HepG2 (cell line): ENCODE data around the gene PDHX. TPM values are rescaled to one million over a fixed set of nuclear protein-coding genes. Genes with fewer than 3 reads are reported as not detected.
A peak's percentile ranks its signal among the peaks of the same experiment; 100 is the strongest.

Experiments
- EZH2 ChIP-seq: conservative IDR thresholded peaks from 2 replicates; pipeline ENCODE4 v1.6.1; 2012; ENCODE audit warnings: mild to moderate bottlenecking, low read depth, low read length, moderate library complexity
- FOXA1 ChIP-seq, 2 experiments: fragments of 450-650 bp in 1 of 2; sonication (generic) in 1 of 2; formaldehyde crosslinking in 1 of 2; IDR thresholded peaks; 2 replicates each; pipeline versions ENCODE4 v1.4.0 to v1.6.1; 2016 to 2020; ENCODE audit warnings: missing genetic modification reagents in 1 of 2
- MAZ ChIP-seq, 2 experiments: sonication (generic) in 1 of 2; formaldehyde crosslinking in 1 of 2; IDR thresholded peaks; 2 replicates each; pipeline versions ENCODE4 v1.5.0 to v1.6.1; 2012 to 2020; ENCODE audit warnings: low read depth in 2 of 2, mild to moderate bottlenecking in 2 of 2, borderline replicate concordance in 1 of 2, improper control_type of control experiment in 1 of 2, low read length in 1 of 2, missing genetic modification reagents in 1 of 2, moderate library complexity in 1 of 2
- NFYC ChIP-seq: IDR thresholded peaks from 2 replicates; pipeline ENCODE4 v1.6.1; 2016; ENCODE audit warnings: missing genetic modification reagents, missing compliant biosample characterization
- PHF5A ChIP-seq: IDR thresholded peaks from one replicate; pipeline ENCODE4 v1.6.1; 2018; ENCODE audit warnings: low read depth, missing genetic modification reagents; ENCODE audit not compliant: unreplicated experiment
- SIN3A ChIP-seq: IDR thresholded peaks from 2 replicates; pipeline ENCODE4 v1.6.1; 2011; ENCODE audit warnings: low read depth, mild to moderate bottlenecking, control low read depth, low read length, borderline replicate concordance
- TAF15 ChIP-seq: fragments of 200-400 bp; formaldehyde crosslinking; IDR thresholded peaks from one replicate; pipeline ENCODE4 v1.6.1; 2018; ENCODE audit warnings: mild to moderate bottlenecking, low read depth, low read length; ENCODE audit not compliant: poor library complexity, severe bottlenecking
- TOPORS ChIP-seq: sonication (generic); formaldehyde crosslinking; IDR thresholded peaks from 2 replicates; pipeline ENCODE4 v1.8.0; 2023; ENCODE audit warnings: mild to moderate bottlenecking, missing genetic modification reagents
- TRIM24 ChIP-seq: sonication (generic); formaldehyde crosslinking; IDR thresholded peaks from 2 replicates; pipeline ENCODE4 v1.8.0; 2022; ENCODE audit warnings: mild to moderate bottlenecking, missing genetic modification reagents
- ZKSCAN8 ChIP-seq: IDR thresholded peaks from 2 replicates; pipeline ENCODE4 v1.6.1; 2016; ENCODE audit warnings: borderline replicate concordance, missing genetic modification reagents, missing compliant biosample characterization
- ZNF121 ChIP-seq: sonication (generic); formaldehyde crosslinking; IDR thresholded peaks from 2 replicates; pipeline ENCODE4 v1.5.0; 2020; ENCODE audit warnings: mild to moderate bottlenecking, missing genetic modification reagents
- ZNF33B ChIP-seq: sonication (generic); formaldehyde crosslinking; IDR thresholded peaks from 2 replicates; pipeline ENCODE4 v1.5.1; 2020; ENCODE audit warnings: mild to moderate bottlenecking, missing genetic modification reagents
- polyA plus RNA-seq, 8 experiments: library from polyadenylated mRNA; depleted of rRNA in 3 of 8; stranded (reverse) in 7 of 8; unstranded in 1 of 8; fragments of >200 nt; fragmentation: Illumina TruSeq in 4 of 8; extraction: Trizol in 4 of 8; gene quantifications; 2 replicates each; pipeline versions ENCODE4 v1.2.1 to v1.2.3, GENCODE V29; 2011 to 2016; ENCODE audit warnings: low read depth in 4 of 8, missing spikeins in 1 of 8, mixed read lengths in 1 of 8; ENCODE audit not compliant: insufficient read depth in 1 of 8
- total RNA-seq, 5 experiments: library from RNA; depleted of rRNA; stranded (reverse); fragments of >200 nt; fragmentation: Illumina TruSeq; extraction: Trizol; gene quantifications; 2 replicates each; pipeline ENCODE4 v1.2.3, GENCODE V29; 2016; ENCODE audit warnings: low read depth in 1 of 5
- TF ChIP-seq, protein P1 (sequence below): IDR thresholded peaks from 2 replicates; pipeline ENCODE4 v1.6.1; 2016; ENCODE audit warnings: missing genetic modification reagents, missing compliant biosample characterization
- TF ChIP-seq, protein P2 (sequence below), 2 experiments: fragments of 450-650 bp in 1 of 2; sonication (generic) in 1 of 2; formaldehyde crosslinking in 1 of 2; IDR thresholded peaks; 2 replicates each; pipeline versions ENCODE4 v1.6.1 to v1.8.0; 2016 to 2022; ENCODE audit warnings: antibody characterized with exemption in 1 of 2, mild to moderate bottlenecking in 1 of 2, missing genetic modification reagents in 1 of 2
- TF ChIP-seq, protein P3 (sequence below): sonication (generic); formaldehyde crosslinking; IDR thresholded peaks from 2 replicates; pipeline ENCODE4 v1.5.0; 2020; ENCODE audit warnings: mild to moderate bottlenecking, missing genetic modification reagents, moderate library complexity

The PDHX gene
- total and polyA plus RNA-seq, 2 of the 13 experiments (the other 11 are each of a cell fraction or from before 2014, with no cell fraction given): 41.0 to 73.8 TPM

DNA sequence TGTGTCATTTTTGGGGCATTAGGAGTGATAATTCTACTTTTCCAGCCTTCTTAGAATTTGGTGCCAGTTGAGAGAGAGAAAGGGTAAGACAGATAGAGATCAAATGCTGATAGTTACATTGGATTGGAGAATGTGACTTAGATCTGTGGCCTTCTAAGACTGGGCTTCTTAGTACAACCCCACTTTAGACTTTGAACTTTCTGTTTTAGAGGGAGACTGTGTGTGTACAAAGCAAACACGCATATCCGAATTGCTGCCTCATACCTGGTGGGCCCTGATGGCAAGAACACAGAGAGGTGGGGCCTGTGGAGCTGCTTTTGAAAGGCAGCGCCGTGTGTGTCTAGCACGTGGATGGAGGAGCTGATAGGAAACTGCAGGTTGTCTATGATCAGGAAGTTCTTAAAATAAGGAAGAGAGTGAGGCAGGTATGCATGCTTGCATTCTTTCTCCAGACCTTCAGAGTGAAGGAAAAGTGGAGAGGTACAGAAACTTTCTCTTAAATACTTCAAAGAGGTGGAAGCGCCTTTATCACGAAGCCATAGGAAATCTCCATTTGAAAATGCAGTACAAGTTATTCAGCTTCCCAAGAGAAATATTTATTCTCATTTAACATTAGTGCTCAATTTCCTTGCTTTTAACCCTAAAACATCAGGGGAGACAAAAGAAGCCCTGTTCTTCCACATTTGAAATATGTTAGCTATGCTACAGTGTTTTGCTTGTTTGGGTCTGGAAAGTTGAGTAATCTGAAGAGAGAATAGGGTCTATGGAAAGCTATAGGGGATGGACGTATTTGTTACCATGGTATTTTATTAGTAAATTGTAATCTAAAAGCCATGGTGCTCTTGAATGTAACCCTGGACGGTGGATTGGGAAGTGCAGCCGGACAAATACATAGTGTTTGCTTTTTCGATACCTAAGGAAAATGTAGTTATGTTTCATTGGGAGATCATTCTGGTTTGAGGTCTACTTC is 13.7 kb downstream of the PDHX start (continued):
- TF ChIP-seq, protein P1, sequence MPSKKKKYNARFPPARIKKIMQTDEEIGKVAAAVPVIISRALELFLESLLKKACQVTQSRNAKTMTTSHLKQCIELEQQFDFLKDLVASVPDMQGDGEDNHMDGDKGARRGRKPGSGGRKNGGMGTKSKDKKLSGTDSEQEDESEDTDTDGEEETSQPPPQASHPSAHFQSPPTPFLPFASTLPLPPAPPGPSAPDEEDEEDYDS (CRISPR knock-in tag): peak; percentile 57; the same call in 1 of the 2 replicates
- peak; percentile 39 for TF ChIP-seq NFYC
- no peak; the same call in 1 of the 2 replicates for TF ChIP-seq ZNF33B (CRISPR knock-in tag)
- TF ChIP-seq, protein P2, sequence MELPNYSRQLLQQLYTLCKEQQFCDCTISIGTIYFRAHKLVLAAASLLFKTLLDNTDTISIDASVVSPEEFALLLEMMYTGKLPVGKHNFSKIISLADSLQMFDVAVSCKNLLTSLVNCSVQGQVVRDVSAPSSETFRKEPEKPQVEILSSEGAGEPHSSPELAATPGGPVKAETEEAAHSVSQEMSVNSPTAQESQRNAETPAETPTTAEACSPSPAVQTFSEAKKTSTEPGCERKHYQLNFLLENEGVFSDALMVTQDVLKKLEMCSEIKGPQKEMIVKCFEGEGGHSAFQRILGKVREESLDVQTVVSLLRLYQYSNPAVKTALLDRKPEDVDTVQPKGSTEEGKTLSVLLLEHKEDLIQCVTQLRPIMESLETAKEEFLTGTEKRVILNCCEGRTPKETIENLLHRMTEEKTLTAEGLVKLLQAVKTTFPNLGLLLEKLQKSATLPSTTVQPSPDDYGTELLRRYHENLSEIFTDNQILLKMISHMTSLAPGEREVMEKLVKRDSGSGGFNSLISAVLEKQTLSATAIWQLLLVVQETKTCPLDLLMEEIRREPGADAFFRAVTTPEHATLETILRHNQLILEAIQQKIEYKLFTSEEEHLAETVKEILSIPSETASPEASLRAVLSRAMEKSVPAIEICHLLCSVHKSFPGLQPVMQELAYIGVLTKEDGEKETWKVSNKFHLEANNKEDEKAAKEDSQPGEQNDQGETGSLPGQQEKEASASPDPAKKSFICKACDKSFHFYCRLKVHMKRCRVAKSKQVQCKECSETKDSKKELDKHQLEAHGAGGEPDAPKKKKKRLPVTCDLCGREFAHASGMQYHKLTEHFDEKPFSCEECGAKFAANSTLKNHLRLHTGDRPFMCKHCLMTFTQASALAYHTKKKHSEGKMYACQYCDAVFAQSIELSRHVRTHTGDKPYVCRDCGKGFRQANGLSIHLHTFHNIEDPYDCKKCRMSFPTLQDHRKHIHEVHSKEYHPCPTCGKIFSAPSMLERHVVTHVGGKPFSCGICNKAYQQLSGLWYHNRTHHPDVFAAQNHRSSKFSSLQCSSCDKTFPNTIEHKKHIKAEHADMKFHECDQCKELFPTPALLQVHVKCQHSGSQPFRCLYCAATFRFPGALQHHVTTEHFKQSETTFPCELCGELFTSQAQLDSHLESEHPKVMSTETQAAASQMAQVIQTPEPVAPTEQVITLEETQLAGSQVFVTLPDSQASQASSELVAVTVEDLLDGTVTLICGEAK (IDR thresholded peaks at IDR 0.05): no peak
- TF ChIP-seq, protein P2 (CRISPR knock-in tag; IDR thresholded peaks at IDR 0.05): no peak; the same call in 1 of the 2 replicates
- TF ChIP-seq PHF5A (CRISPR knock-in tag): no peak
- TF ChIP-seq MAZ (IDR thresholded peaks at IDR 0.05; ENCODE audit: borderline replicate concordance, low read depth, low read length): no peak
- TF ChIP-seq MAZ (CRISPR knock-in tag; IDR thresholded peaks at IDR 0.05; ENCODE audit: low read depth): peak; percentile 58; the same call in 1 of the 2 replicates
- no peak for TF ChIP-seq TAF15
- TF ChIP-seq ZNF121 (CRISPR knock-in tag): peak; percentile 100
- TF ChIP-seq EZH2: no peak
- no peak; the same call in 1 of the 2 replicates for TF ChIP-seq TRIM24 (CRISPR knock-in tag)
- TF ChIP-seq SIN3A: peak; percentile 80; the same call in 1 of the 2 replicates
- TF ChIP-seq ZKSCAN8: peak; percentile 54; the same call in 1 of the 2 replicates
- peak; percentile 60 for TF ChIP-seq FOXA1 (IDR thresholded peaks at IDR 0.05)
- peak; percentile 97 for TF ChIP-seq FOXA1 (CRISPR knock-in tag; IDR thresholded peaks at IDR 0.05)
- TF ChIP-seq, protein P3, sequence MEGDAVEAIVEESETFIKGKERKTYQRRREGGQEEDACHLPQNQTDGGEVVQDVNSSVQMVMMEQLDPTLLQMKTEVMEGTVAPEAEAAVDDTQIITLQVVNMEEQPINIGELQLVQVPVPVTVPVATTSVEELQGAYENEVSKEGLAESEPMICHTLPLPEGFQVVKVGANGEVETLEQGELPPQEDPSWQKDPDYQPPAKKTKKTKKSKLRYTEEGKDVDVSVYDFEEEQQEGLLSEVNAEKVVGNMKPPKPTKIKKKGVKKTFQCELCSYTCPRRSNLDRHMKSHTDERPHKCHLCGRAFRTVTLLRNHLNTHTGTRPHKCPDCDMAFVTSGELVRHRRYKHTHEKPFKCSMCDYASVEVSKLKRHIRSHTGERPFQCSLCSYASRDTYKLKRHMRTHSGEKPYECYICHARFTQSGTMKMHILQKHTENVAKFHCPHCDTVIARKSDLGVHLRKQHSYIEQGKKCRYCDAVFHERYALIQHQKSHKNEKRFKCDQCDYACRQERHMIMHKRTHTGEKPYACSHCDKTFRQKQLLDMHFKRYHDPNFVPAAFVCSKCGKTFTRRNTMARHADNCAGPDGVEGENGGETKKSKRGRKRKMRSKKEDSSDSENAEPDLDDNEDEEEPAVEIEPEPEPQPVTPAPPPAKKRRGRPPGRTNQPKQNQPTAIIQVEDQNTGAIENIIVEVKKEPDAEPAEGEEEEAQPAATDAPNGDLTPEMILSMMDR: 0 out of 2 replicates have a peak, but pooled peaks have one; percentile 7
- no peak for TF ChIP-seq TOPORS (CRISPR knock-in tag)
